Measurements from ENCODE around the gene TPM1. TPM values are rescaled to one million over a fixed set of nuclear protein-coding genes. Genes with fewer than 3 reads are reported as not detected.
A peak's percentile ranks its signal among the peaks of the same experiment; 100 is the strongest.

The TPM1 gene
- total RNA-seq, 1 experiment from 2014 or later = 298 TPM

- DNase-seq (ENCODE audit: low read depth, low spot score) (peak; percentile 72), ATAC-seq (peak; percentile 97)
- Histone ChIP-seq H3K4me3 (ENCODE audit: low read depth in 2 of 2, low read length in 2 of 2) (no peak overlapping the region), H3K27me3 (ENCODE audit: control insufficient read depth, insufficient read depth, low read length) (no peaks in the 10 kb centered on the region), H3K9me3 (ENCODE audit: control insufficient read depth, insufficient read depth, low read depth, low read length) (no peaks in the 10 kb centered on the region), H3K4me1 (ENCODE audit: control insufficient read depth, insufficient read depth, low read length) (peaks cover 7% of the 10 kb centered on the region; the same call in 1 of the 2 replicates), H3K27ac (ENCODE audit: low read length) (no peak overlapping the region), H3K36me3 (ENCODE audit: control insufficient read depth, insufficient read depth, low read length) (no peaks in the 10 kb centered on the region)
- POLR2A ChIA-PET = interaction anchor here (1.3 kb wide), 1 partner anchor 46 kb away, joined by 4 read pairs; no protein-coding TSS in a partner anchor
- intact Hi-C loops (cut with micrococcal nuclease; ENCODE audit: unreplicated experiment) = loop anchor here (1.0 to 2.0 kb wide), 3 partner anchors 45 to 311 kb away; no protein-coding TSS in a partner anchor
- CTCF ChIA-PET = interaction anchor here (0.6 to 0.7 kb wide), 5 partner anchors 311 to 947 kb away, joined by 3 to 9 read pairs (median 4); no protein-coding TSS in a partner anchor
- BruUV-seq (replicated peaks) = no TSS peak
- TF ChIP-seq CTCF (IDR thresholded peaks at IDR 0.05) (peak; percentile 91), SIN3A (IDR thresholded peaks at IDR 0.05; ENCODE audit: borderline replicate concordance, insufficient read depth, low read depth, low read length) (no peak)
- in situ Hi-C loops (cut with HindIII; ENCODE audit: low pct_unique_long_range_greater_than_20kb, low sequenced_read_pairs) = no loop called here
Observed at GRCh38 chr15:63093486-63094205, 51.1 kb downstream of the TPM1 start.

- no TSS peak for BruUV-seq (replicated peaks)
- no peak for TF ChIP-seq TCF7L2 (IDR thresholded peaks at IDR 0.05; ENCODE audit: low read depth, low read length)
- TF ChIP-seq POLR2AphosphoS5 (IDR thresholded peaks at IDR 0.05; ENCODE audit: low read depth, low read length) = no peak
- TF ChIP-seq SIN3A (IDR thresholded peaks at IDR 0.05; ENCODE audit: borderline replicate concordance, insufficient read depth, low read depth, low read length) = no peak
- TF ChIP-seq REST (IDR thresholded peaks at IDR 0.05; ENCODE audit: insufficient read depth in 1 of 2, low read depth in 2 of 2, low read length in 1 of 2) = no peak
- TF ChIP-seq CTCF (IDR thresholded peaks at IDR 0.05) = no peak
- H3K4me3 ChIP-seq (ENCODE audit: low read depth in 2 of 2, low read length in 2 of 2) = no peak overlapping the region
- CTCF ChIA-PET = interaction anchor here (0.5 to 0.7 kb wide), 4 partner anchors 311 to 400 kb away, joined by 3 to 9 read pairs (median 3); no protein-coding TSS in a partner anchor
- H3K9me3 ChIP-seq (ENCODE audit: control insufficient read depth, insufficient read depth, low read depth, low read length) = no peaks in the 10 kb centered on the region
- peak overlapping the region; percentile 48 for H3K27ac ChIP-seq (ENCODE audit: low read length)
- DNase-seq (ENCODE audit: low read depth, low spot score) (no peak), ATAC-seq (no peak)
- intact Hi-C loops (cut with micrococcal nuclease; ENCODE audit: unreplicated experiment) = no loop called here
- H3K4me1 ChIP-seq (ENCODE audit: control insufficient read depth, insufficient read depth, low read length) = peaks cover 7% of the 10 kb centered on the region; the same call in 1 of the 2 replicates
- no peaks in the 10 kb centered on the region for H3K27me3 ChIP-seq (ENCODE audit: control insufficient read depth, insufficient read depth, low read length)
- in situ Hi-C loops (cut with HindIII; ENCODE audit: low pct_unique_long_range_greater_than_20kb, low sequenced_read_pairs) = no loop called here
- no peaks in the 10 kb centered on the region for H3K36me3 ChIP-seq (ENCODE audit: control insufficient read depth, insufficient read depth, low read length)
- POLR2A ChIA-PET = interaction anchor here (1.3 kb wide), 1 partner anchor 47 kb away, joined by 4 read pairs; no protein-coding TSS in a partner anchor
Observed at GRCh38 chr15:63094495-63094931, 52.0 kb downstream of the TPM1 start.

All from Panc1 (cell line).